ENCODE results near the gene THOP1.

Gene THOP1

GRCh38 chr19:2854849-2855248 is 69.5 kb downstream of the THOP1 start:
- DNase-seq (ENCODE audit: low read depth) = no peak

GRCh38 chr19:2856457-2857050 is 71.3 kb downstream of the THOP1 start:
- DNase-seq (ENCODE audit: low read depth) = no peak

- DNase-seq (ENCODE audit: low read depth) = no peak
These were observed 73.6 kb downstream of the THOP1 start for GRCh38 chr19:2858864-2859263.

GRCh38 chr19:2863816-2864215 is 78.5 kb downstream of the THOP1 start:
- DNase-seq (ENCODE audit: low read depth) = no peak
